ENCODE measurements around the gene UNC13D.
A peak's percentile ranks its signal among the peaks of the same experiment; 100 is the strongest.
"Not testable (repeated sequence)": the region's sequence is repeated elsewhere in the genome, so short reads cannot be mapped to it uniquely, and the experiment has no call there.

Gene UNC13D

GRCh38 chr17:75856062-75856756 lies 12.0 kb upstream of the UNC13D start:
- Histone ChIP-seq H3K9me3 (ENCODE audit: severe bottlenecking) (no peaks in the 10 kb centered on the region), H3K36me3 (peaks cover 15% of the 10 kb centered on the region), H3K27me3 (ENCODE audit: insufficient read depth, low read depth, severe bottlenecking) (no peaks in the 10 kb centered on the region), H3K27ac (peak overlapping the region; percentile 83), H3K4me3 (ENCODE audit: low read depth, low read length) (peak overlapping the region; percentile 89)
- TF ChIP-seq CTCF (IDR thresholded peaks at IDR 0.05; ENCODE audit: low read depth, low read length): no peak
- no peak for DNase-seq

- peak; percentile 46 for TF ChIP-seq CTCF (IDR thresholded peaks at IDR 0.05; ENCODE audit: low read depth, low read length)
- Histone ChIP-seq H3K36me3 (peaks cover 22% of the 10 kb centered on the region), H3K27me3 (ENCODE audit: insufficient read depth, low read depth, severe bottlenecking) (no peaks in the 10 kb centered on the region), H3K27ac (peak within 1 kb of the TSS; percentile 83), H3K9me3 (ENCODE audit: severe bottlenecking) (no peaks in the 10 kb centered on the region), H3K4me3 (ENCODE audit: low read depth, low read length) (peak within 1 kb of the TSS; percentile 89)
- DNase-seq: peak; percentile 100
These were observed 11.3 kb upstream of the UNC13D start, which contains the start of gene WBP2 for GRCh38 chr17:75855310-75856061. TSS of gene WBP2 (minus strand) at chr17:75855335. CDS start at chr17:75855297, 38 bp downstream.

- no peak for DNase-seq
- Histone ChIP-seq H3K9me3 (ENCODE audit: severe bottlenecking) (no peaks in the 10 kb centered on the region), H3K36me3 (peaks cover 26% of the 10 kb centered on the region), H3K4me3 (ENCODE audit: low read depth, low read length) (peak overlapping the region; percentile 89), H3K27me3 (ENCODE audit: insufficient read depth, low read depth, severe bottlenecking) (no peaks in the 10 kb centered on the region), H3K27ac (peak overlapping the region; percentile 69)
- no peak; the same call in 1 of the 2 replicates for TF ChIP-seq CTCF (IDR thresholded peaks at IDR 0.05; ENCODE audit: low read depth, low read length)
These were observed 10.7 kb upstream of the UNC13D start for GRCh38 chr17:75854881-75855309.

GRCh38 chr17:75854101-75854748 lies 10.0 kb upstream of the UNC13D start:
- DNase-seq: peak; percentile 76
- no peak for TF ChIP-seq CTCF (IDR thresholded peaks at IDR 0.05; ENCODE audit: low read depth, low read length)
- Histone ChIP-seq H3K36me3 (peaks cover 32% of the 10 kb centered on the region), H3K9me3 (ENCODE audit: severe bottlenecking) (no peaks in the 10 kb centered on the region), H3K27me3 (ENCODE audit: insufficient read depth, low read depth, severe bottlenecking) (no peaks in the 10 kb centered on the region), H3K4me3 (ENCODE audit: low read depth, low read length) (peak overlapping the region; percentile 89), H3K27ac (peak overlapping the region; percentile 69)

- DNase-seq: no peak
- Histone ChIP-seq H3K9me3 (ENCODE audit: severe bottlenecking) (no peaks in the 10 kb centered on the region), H3K27ac (peak overlapping the region; percentile 25), H3K4me3 (ENCODE audit: low read depth, low read length) (no peak overlapping the region), H3K36me3 (peaks cover 40% of the 10 kb centered on the region), H3K27me3 (ENCODE audit: insufficient read depth, low read depth, severe bottlenecking) (no peaks in the 10 kb centered on the region)
- TF ChIP-seq CTCF (IDR thresholded peaks at IDR 0.05; ENCODE audit: low read depth, low read length): no peak
These were observed 9.2 kb upstream of the UNC13D start for GRCh38 chr17:75853433-75853832.

- DNase-seq; H3K27me3 ChIP-seq (ENCODE audit: insufficient read depth, low read depth, severe bottlenecking); H3K9me3 ChIP-seq (ENCODE audit: severe bottlenecking); H3K4me3 ChIP-seq (ENCODE audit: low read depth, low read length); H3K27ac ChIP-seq: not testable (repeated sequence)
- peaks cover 58% of the 10 kb centered on the region for H3K36me3 ChIP-seq
These were observed 7.4 kb upstream of the UNC13D start for GRCh38 chr17:75851693-75851991.

Measured in WERI-Rb-1 (cell line).